HG02884 (cell line): ENCODE measurements around the gene RASD1.
A peak's percentile ranks its signal among the peaks of the same experiment; 100 is the strongest.

ENCODE experiments used
- ATAC-seq: cut with Tn5 transposase; IDR thresholded peaks from one replicate; pipeline ENCODE4 v1.9.1; 2021; ENCODE audit warnings: mild to moderate bottlenecking, moderate library complexity; ENCODE audit not compliant: unreplicated experiment

The RASD1 gene

GRCh38 chr17:17496189-17497064, at the start of gene RASD1:
Gene RASD1 (minus strand): TSS chr17:17496395. CDS start chr17:17496181, 214 bp downstream.
- ATAC-seq, result peak; percentile 59

GRCh38 chr17:17545984-17546383, 49.8 kb upstream of the RASD1 start:
- ATAC-seq, result no peak

DNA sequence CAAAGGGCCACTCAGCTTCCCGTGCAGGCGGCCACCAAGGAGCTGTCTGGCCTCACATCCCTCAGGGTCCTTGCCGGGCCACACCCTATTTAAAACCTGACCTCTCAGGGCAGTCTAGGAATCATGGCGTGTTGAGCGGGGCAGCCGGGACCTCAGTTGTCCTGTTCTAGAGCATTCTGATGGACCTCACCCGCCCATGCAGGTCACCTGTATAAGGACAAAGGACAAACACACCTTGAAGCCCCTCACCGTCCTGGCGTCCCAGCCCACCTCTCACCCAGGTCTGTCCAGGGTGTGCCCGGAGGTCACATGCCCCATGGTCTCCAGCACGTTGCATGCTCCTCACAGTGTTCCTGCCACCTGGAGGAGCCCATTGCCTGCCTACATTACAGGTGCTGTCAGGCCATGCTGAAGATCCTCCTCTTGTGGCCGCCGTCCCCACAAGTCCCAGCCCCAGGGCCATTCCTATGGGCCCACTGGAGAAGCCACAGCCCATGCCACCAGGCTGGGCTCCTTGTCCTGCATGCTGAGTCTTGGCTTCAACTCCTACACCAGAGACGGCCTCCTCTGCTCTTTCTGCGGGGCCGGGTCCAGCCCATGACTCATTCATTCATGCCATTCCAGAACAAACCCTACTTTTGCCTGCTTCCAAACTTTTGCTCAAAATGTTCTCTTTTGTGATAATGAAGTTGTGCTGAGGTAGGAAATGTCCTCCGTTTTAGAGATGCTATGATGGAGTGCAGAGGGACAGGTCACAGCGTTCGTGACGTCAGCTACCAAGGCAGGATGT, 49.0 kb upstream of the RASD1 start:
- no peak for ATAC-seq

DNA sequence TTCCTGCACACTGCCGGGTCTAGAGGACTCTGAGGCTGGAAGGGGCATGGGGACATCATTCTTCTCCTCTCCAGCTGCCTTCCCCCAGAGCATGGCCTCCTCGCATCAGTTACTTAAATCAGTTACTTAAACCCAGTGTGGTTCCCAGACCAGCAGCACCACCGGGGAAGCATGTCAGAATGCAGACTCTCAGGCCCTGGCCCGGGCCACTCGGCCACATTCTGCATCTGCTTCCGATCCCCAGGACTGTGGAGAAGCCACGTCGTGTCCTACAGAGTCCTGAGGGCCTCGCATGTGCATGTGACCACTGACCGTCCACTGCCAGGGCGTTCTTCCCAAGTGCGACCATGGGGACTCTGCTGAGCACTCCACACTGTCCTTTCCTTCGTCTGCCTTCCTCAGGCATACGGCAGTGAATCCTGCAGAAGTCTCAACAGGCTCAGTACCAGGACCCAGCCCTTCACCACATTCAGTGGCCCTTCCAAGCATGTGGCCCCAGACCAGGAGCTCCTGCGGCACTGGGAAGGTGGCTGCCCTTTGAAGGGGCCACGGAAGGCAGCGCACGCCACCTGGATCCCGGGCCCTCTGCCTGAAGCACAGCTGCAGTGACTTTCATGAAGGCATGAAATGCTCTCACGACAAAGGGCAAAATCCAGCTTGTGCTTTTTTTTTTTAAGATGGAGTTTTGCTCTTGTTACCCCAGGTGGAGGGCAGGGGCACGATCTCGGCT, 46.9 kb upstream of the RASD1 start:
- ATAC-seq, result no peak

GRCh38 chr17:17541640-17542001, 45.4 kb upstream of the RASD1 start:
- ATAC-seq, result no peak

DNA sequence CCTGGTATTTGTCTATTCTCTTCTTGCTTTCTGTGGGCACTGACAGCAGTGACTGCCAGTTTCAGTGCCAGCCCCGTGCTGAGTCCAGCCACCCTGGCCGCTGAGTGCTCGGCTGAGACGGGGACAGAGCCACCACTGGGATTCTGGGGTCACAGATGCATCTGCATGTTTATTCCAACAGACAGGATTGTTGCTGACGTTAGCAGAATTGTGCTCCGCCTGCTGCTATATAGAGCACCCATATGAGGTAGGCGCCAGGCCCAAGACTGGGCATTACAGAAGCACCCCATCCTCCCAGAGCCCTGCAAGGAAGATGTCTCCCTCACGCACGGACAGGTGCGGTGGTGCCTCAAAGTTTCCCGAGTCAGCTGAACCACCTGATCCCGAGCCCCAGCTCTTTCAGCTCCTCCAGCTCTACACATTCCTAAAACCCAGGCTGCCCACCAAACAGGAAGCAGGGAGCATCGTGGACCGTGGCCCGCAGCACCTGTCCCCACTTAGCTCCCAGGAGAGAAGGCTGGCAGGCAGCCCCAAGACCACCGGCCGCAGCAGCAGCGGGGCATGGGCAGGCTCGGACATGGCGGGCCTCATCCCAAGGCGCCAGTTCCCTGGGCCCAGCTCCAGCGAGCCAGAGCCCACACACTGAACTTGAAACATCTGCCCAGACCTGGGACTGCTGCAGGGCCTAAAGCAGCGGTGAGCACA, 44.9 kb upstream of the RASD1 start:
- no peak for ATAC-seq

- no peak for ATAC-seq
Observed at GRCh38 chr17:17540278-17540906, 44.2 kb upstream of the RASD1 start.

DNA sequence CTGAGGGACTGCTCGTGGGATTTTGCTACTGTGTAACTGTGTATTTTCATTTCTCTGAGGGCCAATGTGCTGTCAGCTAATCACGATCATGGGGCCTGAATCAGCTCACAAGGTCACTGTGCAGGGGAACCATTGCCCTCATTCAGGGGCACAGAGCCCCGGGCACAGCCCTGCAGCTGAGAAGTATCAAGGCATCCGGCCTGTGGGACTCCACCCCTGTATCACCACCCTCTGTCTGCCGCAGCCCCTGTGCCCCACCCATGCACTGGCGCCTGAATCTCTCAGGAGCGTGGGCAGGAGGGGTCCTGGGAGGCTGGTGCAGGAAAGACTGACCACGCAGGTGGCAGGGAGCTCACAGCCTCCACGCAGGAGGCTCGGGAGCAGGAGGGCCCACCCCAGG, 43.4 kb upstream of the RASD1 start:
- no peak for ATAC-seq

GRCh38 chr17:17538417-17539391, 42.5 kb upstream of the RASD1 start:
- no peak for ATAC-seq

- ATAC-seq, result no peak
Observed at GRCh38 chr17:17537311-17538099, 41.3 kb upstream of the RASD1 start.

GRCh38 chr17:17536702-17537101, 40.5 kb upstream of the RASD1 start:
- no peak for ATAC-seq

DNA sequence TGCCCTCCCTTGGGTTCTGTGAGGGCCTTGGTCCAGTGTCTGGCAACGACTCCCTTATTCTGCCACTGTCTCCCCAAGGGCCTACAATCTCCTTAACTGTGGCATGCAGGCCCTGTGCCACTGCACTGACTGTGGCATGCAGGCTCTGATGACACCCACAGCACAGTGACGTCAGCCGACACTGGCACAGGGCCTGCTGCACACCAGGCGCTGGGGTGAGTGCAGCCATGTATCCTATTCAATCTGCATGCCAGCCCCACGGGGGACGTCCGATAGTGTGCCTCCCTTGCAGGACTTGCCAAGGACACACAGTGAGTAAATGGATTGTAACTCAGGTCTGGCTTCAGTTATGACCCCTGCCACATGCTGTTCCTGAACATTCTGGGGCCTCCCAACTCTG, 39.8 kb upstream of the RASD1 start:
- no peak for ATAC-seq

DNA sequence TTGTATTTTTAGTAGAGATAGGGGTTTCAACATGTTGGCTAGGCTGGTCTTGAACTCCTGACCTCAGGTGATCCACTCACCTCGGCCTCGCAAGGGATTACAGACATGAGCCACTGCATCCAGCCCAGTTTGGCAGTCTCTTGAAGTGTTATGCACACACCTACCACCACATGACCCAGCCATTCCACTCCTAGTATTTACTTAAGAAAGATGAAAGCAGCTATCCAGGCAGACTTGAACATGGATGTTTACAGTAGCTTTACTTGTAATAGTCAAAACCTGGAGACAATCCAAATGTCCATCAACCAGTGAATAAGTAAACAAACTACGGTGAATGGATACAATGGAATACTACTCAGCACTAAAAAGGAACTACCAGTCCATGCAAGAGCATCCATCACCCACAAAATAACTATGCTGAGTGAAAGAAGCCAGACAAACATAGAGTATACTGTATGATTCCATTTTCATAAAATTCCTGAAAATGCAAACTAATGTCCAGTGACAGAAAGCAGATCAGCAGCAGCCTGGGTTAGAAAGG, 37.8 kb upstream of the RASD1 start:
- ATAC-seq, result no peak

GRCh38 chr17:17532991-17533390, 36.8 kb upstream of the RASD1 start:
- ATAC-seq, result no peak

DNA sequence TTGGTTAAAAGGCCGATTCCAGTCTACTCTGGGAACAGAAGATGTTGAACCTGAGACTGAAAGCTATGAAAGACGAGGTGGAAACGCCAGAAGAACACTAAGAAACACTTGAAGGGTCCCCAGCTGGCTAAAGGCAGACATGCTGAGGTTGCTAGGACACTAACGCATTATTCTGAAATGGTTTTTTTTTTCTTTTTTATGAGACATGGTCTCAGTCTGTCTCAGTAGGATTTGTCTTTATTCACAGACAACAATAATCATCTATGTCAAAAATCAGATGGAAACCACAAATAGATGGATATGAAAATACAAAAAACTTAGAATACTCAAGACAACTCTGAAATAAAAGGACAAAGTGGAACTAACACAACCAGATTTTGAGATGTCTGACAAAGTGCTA, 35.0 kb upstream of the RASD1 start:
- ATAC-seq, result no peak

GRCh38 chr17:17528696-17529652, 32.8 kb upstream of the RASD1 start:
- no peak for ATAC-seq

DNA sequence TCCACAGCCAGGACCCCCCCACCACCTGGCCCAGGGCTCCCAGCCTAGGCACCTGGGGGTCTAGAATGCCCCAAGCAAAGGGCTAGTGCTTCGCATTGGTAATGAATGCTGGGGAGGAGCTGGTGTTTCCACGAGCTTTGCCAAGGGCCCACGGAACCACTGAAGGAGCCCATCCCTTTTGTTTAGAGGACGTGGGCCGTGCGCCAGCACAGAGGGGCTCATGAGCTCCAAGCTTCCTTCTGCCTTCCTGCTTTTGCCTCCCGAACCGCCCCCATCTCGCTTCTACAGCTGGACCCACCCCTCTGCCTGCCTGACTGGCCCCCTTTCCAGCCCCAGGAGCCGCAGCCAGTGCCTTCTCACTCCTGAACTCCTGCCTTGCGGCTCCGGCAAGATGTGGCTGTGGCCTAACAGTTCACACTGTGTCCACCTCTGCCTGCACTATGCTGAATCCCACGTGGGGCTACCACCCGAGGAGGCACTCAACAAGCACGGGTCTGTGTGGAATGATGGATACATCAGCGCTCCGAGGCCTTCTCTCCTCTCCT, 31.8 kb upstream of the RASD1 start:
- ATAC-seq, result no peak
